Measurements from ENCODE around the gene CD40.
"Not testable (repeated sequence)": the region's sequence is repeated elsewhere in the genome, so short reads cannot be mapped to it uniquely, and the experiment has no call there.

The CD40 gene

GRCh38 chr20:46117704-46118467 is at the start of gene CD40:
TSS of gene CD40 (plus strand) at chr20:46118314. CDS start at chr20:46118344, 30 bp downstream.
- no peak for DNase-seq

GRCh38 chr20:46070215-46070900 is 47.8 kb upstream of the CD40 start:
- DNase-seq: no peak

GRCh38 chr20:46071573-46071972 is 46.5 kb upstream of the CD40 start:
- no peak for DNase-seq

- no peak for DNase-seq
These were observed 45.1 kb upstream of the CD40 start for GRCh38 chr20:46073024-46073423.

GRCh38 chr20:46073443-46073842 is 44.7 kb upstream of the CD40 start:
- DNase-seq: no peak

GRCh38 chr20:46074006-46074405 is 44.1 kb upstream of the CD40 start:
- DNase-seq: no peak

- DNase-seq: no peak
These were observed 41.3 kb upstream of the CD40 start for GRCh38 chr20:46076806-46077205.

GRCh38 chr20:46077642-46078305 is 40.3 kb upstream of the CD40 start:
- no peak for DNase-seq

- DNase-seq: no peak
These were observed 39.2 kb upstream of the CD40 start for GRCh38 chr20:46078954-46079353.

- DNase-seq: no peak
These were observed 37.0 kb upstream of the CD40 start for GRCh38 chr20:46081074-46081473.

GRCh38 chr20:46083101-46083500 is 35.0 kb upstream of the CD40 start:
- no peak for DNase-seq

- no peak for DNase-seq
These were observed 34.5 kb upstream of the CD40 start for GRCh38 chr20:46083531-46084061.

- DNase-seq: no peak
These were observed 33.3 kb upstream of the CD40 start for GRCh38 chr20:46084805-46085178.

GRCh38 chr20:46085179-46085851 is 32.8 kb upstream of the CD40 start:
- DNase-seq: no peak

GRCh38 chr20:46087161-46087560 is 31.0 kb upstream of the CD40 start:
- DNase-seq: no peak

GRCh38 chr20:46088409-46089166 is 29.5 kb upstream of the CD40 start:
- no peak for DNase-seq

- DNase-seq: no peak
These were observed 29.0 kb upstream of the CD40 start for GRCh38 chr20:46089167-46089416.

- peak; percentile 84 for DNase-seq
These were observed 28.4 kb upstream of the CD40 start, which contains the start of gene NCOA5 for GRCh38 chr20:46089417-46090388. TSS of gene NCOA5 (minus strand) at chr20:46089962. CDS start at chr20:46079424, 10,538 bp downstream.

GRCh38 chr20:46091622-46092535 is 26.2 kb upstream of the CD40 start:
- DNase-seq: not testable (repeated sequence)

- no peak for DNase-seq
These were observed 24.6 kb upstream of the CD40 start for GRCh38 chr20:46093531-46093930.
